ENCODE results near the gene ARHGAP26. TPM values are rescaled to one million over a fixed set of nuclear protein-coding genes. Genes with fewer than 3 reads are reported as not detected.

Gene ARHGAP26
- total RNA-seq, 4 donors from 2014 or later = 35.0 to 72.2 (median 44.0) TPM

DNA sequence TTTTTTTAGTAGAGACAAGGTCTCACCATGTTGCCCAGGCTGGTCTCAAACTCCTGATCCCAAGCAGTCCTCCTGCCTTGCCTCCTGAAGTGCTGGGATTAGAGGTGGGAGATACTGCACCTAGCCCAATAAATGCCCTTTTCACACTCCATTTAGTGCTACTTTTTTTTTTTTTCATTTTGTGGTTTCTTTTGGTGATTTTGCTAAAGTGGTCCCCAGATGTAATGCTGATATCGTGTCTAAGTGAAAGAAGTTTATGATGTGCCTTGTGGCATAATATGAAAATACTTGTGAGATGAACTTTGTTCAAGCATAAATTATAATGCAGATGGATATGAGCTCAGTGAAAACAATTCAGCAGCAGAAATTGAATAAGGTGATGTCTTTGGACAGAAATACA is 227.4 kb downstream of the ARHGAP26 start:
- TF ChIP-seq, protein P1, sequence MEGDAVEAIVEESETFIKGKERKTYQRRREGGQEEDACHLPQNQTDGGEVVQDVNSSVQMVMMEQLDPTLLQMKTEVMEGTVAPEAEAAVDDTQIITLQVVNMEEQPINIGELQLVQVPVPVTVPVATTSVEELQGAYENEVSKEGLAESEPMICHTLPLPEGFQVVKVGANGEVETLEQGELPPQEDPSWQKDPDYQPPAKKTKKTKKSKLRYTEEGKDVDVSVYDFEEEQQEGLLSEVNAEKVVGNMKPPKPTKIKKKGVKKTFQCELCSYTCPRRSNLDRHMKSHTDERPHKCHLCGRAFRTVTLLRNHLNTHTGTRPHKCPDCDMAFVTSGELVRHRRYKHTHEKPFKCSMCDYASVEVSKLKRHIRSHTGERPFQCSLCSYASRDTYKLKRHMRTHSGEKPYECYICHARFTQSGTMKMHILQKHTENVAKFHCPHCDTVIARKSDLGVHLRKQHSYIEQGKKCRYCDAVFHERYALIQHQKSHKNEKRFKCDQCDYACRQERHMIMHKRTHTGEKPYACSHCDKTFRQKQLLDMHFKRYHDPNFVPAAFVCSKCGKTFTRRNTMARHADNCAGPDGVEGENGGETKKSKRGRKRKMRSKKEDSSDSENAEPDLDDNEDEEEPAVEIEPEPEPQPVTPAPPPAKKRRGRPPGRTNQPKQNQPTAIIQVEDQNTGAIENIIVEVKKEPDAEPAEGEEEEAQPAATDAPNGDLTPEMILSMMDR (IDR thresholded peaks at IDR 0.05; ENCODE audit: low read depth) = no peak

DNA sequence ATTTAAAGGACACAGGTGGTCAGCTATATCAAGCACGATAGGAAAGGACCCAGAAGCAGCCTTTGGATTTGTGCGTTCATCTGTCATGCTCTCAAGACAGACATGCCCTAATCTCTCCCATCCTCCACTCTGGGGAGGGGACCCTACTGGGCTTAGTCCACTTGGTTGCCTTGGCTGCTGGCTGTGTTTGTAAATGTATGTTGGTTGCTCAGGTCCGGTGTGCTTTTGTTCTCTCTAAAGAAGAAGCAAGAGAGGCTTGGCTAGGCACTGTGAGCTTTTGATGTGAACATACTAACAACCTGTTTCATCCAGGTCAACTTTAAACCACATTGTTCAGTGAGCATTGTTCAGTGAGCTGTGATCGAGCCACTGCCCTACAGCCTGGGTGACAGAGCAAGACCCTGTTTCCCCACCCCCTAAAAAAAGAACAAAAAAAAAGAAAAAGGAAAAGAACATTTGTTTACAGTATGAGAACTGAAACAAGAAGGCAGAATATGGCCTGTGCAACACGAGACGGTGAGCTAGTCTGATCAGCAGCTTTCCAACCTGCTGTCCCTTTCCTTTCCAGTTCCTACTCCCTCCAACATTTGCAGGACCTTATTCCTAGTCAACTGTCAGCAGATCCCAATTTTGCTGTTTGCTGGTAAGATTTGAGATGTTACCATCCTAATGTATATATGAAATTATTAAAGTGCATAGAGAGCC is 228.3 kb downstream of the ARHGAP26 start:
- TF ChIP-seq, protein P1 (IDR thresholded peaks at IDR 0.05; ENCODE audit: low read depth) = no peak

DNA sequence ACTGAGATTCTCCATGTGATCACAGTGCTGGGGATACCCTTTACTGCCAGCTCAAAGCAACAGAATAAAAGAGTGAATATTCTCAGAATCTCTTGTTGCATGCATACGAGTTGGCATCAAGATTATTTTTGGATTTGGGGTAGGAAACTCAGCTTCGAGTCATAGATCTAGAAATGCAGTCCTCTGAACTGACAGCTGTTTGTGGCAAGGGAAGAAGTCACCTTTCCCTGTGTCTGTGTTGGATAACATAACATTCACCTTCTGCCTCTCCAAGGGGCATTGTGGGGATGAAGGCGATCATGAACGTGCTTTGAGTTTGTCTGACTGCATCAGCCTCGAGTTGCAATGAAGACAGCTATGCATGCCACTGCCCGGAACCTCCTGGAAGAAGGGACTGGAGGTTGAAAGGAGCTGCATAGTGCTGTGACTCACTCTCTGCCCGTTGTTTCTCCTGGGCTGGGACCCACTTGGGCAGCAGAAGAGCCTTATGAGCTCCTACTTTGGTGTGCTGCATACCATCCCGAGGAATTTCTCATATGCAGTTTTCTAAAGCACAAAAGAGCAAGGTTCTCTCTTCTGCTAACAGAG is 231.7 kb downstream of the ARHGAP26 start:
- TF ChIP-seq, protein P1 (IDR thresholded peaks at IDR 0.05; ENCODE audit: low read depth) = no peak

DNA sequence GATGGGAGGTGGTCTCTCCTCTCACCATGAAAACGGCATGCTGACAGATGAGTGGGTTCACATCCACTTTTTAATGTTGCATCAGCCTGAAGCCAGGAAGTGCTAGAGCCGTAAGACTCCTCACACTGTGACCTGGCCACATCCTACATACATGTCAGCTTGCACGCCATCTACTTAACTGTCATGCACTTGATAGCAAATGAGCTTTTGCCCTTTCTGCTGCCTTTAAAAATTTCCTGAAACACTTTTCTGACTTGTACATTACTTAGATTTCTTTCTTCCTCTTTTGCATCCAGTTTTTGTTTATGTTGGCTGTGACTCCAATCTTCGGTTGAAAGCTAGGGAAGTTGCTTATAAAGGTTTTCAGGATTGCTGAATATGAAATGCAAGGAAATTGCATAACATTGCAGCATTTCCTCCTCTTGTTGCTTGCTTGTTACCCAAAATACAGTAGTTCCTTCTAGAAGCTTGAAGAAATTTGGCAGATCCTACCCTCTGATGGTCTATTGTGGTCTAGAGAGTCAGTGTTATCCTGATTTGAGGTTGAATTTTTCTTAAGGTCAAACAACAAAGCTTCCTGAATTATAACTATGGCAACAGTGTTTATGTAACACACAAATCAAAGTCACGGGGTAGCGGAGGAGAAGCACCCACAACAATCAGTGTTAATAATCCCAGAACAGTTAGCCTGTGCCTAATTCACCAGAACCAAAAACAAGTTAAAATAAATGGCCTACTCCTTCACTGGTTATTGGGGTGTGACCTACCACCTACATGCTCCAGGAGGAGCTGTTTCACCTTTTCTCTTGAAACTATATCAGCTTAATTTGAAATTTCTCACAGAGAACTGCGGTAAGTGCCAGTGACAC is 232.5 kb downstream of the ARHGAP26 start:
- TF ChIP-seq, protein P1 (IDR thresholded peaks at IDR 0.05; ENCODE audit: low read depth) = no peak

DNA sequence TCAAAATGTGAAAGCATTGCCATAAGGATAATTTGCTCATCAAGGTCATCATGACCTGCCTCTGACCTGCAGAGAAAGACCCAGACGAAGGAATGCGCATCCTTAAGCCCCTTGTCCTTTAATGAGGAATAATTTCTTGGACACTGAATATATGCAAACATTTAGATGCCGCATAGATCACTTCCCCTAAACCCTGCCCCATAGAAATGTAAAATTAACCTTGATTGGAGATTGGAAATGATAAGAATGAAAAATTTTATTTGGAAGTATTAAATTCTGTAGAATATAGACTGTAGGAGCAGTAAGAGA is 233.1 kb downstream of the ARHGAP26 start:
- TF ChIP-seq, protein P1 (IDR thresholded peaks at IDR 0.05; ENCODE audit: low read depth) = no peak

DNA sequence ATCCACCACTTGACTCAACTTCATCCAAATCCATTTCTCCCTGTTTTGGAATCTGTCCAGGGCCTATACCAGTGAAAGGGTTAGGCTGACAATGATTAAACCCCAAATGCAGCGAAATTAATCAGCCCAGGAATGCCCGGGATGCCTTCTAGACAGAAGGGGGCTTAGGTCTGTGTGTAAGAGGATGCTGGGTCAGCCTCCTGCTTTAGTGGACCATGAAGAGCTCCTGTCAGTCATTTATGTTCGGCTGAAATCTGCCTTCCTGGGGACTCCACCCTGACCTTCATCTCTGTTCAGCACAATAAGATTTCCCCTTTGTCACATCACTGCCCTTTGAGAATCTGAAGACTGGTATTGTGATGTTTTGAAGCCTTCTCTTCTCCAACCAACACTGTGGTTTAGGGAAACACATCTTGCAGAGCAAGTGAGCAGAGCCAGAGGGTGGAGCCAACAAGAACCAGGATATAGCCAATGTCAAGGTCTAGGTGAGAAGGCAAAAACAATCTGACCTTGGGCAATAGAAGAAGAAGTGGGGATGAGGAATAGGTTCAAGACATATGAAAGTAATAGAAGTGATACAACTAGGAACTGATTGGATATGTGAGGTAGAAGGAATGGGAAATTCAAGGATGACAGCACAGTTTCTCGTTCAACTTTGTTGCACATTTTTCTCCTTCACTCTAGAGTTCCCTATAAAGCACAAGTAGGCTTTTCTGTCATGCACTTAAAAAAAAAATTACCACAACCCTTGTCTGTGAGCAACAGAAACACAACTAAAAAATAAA is 234.4 kb downstream of the ARHGAP26 start:
- TF ChIP-seq, protein P1 (IDR thresholded peaks at IDR 0.05; ENCODE audit: low read depth) = no peak
